GM20000 (cell line): ENCODE results near the gene COX4I2.
A peak's percentile ranks its signal among the peaks of the same experiment; 100 is the strongest.
"Not testable (repeated sequence)": the region's sequence is repeated elsewhere in the genome, so short reads cannot be mapped to it uniquely, and the experiment has no call there.

Experiments
- DNase-seq: peaks from one replicate; pipeline ENCODE4 v3.0.0; 2012; ENCODE audit warnings: low spot score
- TF ChIP-seq, protein P1 (sequence below): IDR thresholded peaks from 2 replicates; pipeline ENCODE4 v1.5.1; 2012; ENCODE audit warnings: mild to moderate bottlenecking, control low read depth; ENCODE audit errors: extremely low read depth, missing control alignments

The COX4I2 gene

DNA sequence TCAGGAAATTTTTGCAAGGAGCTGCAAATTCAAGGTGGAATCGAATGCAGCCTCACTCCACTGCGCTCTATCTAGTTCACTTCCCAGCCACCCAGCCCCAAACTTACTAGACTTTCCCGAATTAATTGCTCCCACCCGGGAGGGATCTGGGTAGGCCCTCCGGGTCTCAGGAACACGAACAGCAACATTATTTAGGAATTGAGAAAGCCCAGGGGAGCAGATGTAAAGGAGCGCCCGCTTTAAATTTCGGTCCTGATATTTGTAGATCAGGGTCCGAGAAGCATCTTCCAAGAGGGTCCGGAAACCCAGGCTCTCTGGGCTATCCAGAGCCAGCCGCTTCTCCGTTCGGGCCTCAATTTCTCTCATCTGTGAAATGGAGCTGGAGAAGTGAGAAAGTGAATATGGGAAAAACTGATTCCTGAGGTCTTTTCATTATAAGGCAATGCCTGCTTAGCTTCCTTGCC is 33.1 kb upstream of the COX4I2 start:
- no peak for DNase-seq
- TF ChIP-seq, protein P1, sequence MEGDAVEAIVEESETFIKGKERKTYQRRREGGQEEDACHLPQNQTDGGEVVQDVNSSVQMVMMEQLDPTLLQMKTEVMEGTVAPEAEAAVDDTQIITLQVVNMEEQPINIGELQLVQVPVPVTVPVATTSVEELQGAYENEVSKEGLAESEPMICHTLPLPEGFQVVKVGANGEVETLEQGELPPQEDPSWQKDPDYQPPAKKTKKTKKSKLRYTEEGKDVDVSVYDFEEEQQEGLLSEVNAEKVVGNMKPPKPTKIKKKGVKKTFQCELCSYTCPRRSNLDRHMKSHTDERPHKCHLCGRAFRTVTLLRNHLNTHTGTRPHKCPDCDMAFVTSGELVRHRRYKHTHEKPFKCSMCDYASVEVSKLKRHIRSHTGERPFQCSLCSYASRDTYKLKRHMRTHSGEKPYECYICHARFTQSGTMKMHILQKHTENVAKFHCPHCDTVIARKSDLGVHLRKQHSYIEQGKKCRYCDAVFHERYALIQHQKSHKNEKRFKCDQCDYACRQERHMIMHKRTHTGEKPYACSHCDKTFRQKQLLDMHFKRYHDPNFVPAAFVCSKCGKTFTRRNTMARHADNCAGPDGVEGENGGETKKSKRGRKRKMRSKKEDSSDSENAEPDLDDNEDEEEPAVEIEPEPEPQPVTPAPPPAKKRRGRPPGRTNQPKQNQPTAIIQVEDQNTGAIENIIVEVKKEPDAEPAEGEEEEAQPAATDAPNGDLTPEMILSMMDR, result no peak

GRCh38 chr20:31605031-31605901 is 32.4 kb upstream of the COX4I2 start, which contains the start of gene ID1:
Gene ID1 (plus strand): TSS chr20:31605289. CDS start chr20:31605388, 99 bp downstream.
- peak; percentile 95 for DNase-seq
- TF ChIP-seq, protein P1, result no peak

GRCh38 chr20:31605902-31606803 is 31.6 kb upstream of the COX4I2 start:
- TF ChIP-seq, protein P1, result no peak
- peak; percentile 53 for DNase-seq

GRCh38 chr20:31606804-31607639 is 30.7 kb upstream of the COX4I2 start:
- DNase-seq, result peak; percentile 33
- TF ChIP-seq, protein P1, result no peak

DNA sequence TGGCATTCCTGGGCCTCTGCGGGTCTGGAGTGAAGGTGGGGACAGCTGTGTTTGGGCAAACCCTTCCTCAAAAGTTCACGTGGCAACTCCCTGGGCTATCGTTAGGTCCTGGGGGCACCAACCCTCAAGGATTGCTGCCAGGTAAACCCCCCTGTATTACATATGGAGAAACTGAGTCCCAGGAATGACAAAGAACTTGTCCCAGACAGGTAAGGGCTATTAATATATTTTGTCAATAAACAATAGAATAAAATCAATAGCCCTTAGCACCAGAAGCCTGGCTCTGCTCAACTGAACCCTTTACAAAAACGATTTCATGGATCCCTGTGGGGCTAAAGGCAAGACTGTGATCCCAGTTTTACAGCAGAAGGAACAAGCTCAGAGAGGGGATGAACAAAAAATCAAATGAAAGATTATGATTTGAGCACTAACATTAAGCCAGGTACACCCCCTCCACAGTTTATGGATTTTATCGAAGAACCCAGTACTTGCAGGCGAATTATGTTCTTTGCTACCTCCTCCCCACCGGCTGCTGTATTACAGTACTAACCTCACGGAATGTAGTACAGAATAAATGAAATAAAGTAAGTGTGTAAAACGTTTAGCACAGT is 30.0 kb upstream of the COX4I2 start:
- DNase-seq, result peak; percentile 24
- TF ChIP-seq, protein P1, result no peak

GRCh38 chr20:31608251-31608945 is 29.3 kb upstream of the COX4I2 start:
- DNase-seq, result peak; percentile 9
- TF ChIP-seq, protein P1, result no peak

DNA sequence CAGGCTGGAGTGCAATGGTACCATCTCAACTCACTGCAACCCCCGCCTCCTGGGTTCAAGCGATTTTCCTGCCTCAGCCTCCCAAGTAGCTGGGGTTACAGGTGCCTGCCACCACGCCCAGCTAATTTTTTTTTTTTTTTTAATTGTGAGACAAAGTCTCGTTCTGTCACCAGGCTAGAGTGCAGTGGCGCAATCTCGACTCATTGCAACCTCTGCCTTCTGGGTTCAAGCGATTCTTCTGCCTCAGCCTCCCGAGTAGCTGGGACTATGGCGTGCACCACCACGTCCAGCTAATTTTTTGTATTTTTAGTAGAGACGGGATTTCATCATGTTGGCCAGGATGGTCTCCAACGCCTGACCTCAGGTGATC is 25.5 kb upstream of the COX4I2 start:
- not testable (repeated sequence) for DNase-seq
